ENCODE results near the gene SCAPER. TPM values are rescaled to one million over a fixed set of nuclear protein-coding genes. Genes with fewer than 3 reads are reported as not detected.

The SCAPER gene
- polyA plus RNA-seq, 1 donor from 2014 or later, result 77.1 TPM

GRCh38 chr15:76913737-76914136, 8.6 kb upstream of the SCAPER start:
- no peaks in the 10 kb centered on the region for H3F3A ChIP-seq (ENCODE audit: insufficient read depth, low read length, poor library complexity, severe bottlenecking)
- H3K27ac ChIP-seq (ENCODE audit: low read length), result no peak overlapping the region
- no peaks in the 10 kb centered on the region for H3K9me3 ChIP-seq (ENCODE audit: low read length)
- H3K9me2 ChIP-seq (ENCODE audit: insufficient read depth, low read length), result no peaks in the 10 kb centered on the region
- H3K9ac ChIP-seq (ENCODE audit: low read length), result no peak overlapping the region
- no peak overlapping the region for H3K4me3 ChIP-seq (ENCODE audit: low read length)
- no peak overlapping the region for H2AFZ ChIP-seq (ENCODE audit: low read depth, low read length)
- H3K27me3 ChIP-seq (ENCODE audit: insufficient read depth, low read depth, low read length), result no peaks in the 10 kb centered on the region
- H3K36me3 ChIP-seq (ENCODE audit: insufficient read depth, low read length), result no peaks in the 10 kb centered on the region
- no peak for TF ChIP-seq POLR2AphosphoS5 (IDR thresholded peaks at IDR 0.05)
- TF ChIP-seq TAF1 (IDR thresholded peaks at IDR 0.05; ENCODE audit: low read depth), result no peak
- TF ChIP-seq MXI1 (conservative IDR thresholded peaks at IDR 0.05; ENCODE audit: poor library complexity, severe bottlenecking), result no peak
- no peak for TF ChIP-seq RAD21 (conservative IDR thresholded peaks at IDR 0.05)
- no peak for TF ChIP-seq EP300 (conservative IDR thresholded peaks at IDR 0.05; ENCODE audit: poor library complexity, severe bottlenecking)
- TF ChIP-seq REST (IDR thresholded peaks at IDR 0.05; ENCODE audit: borderline replicate concordance), result no peak
- no peak for TF ChIP-seq SMC3 (conservative IDR thresholded peaks at IDR 0.05; ENCODE audit: poor library complexity)
- no peaks in the 10 kb centered on the region for H4K20me1 ChIP-seq (ENCODE audit: insufficient read depth)
- no peaks in the 10 kb centered on the region for H3K79me2 ChIP-seq (replicated peaks; ENCODE audit: insufficient read depth, low read length)
- H3K4me2 ChIP-seq (ENCODE audit: low read length), result no peak overlapping the region

DNA sequence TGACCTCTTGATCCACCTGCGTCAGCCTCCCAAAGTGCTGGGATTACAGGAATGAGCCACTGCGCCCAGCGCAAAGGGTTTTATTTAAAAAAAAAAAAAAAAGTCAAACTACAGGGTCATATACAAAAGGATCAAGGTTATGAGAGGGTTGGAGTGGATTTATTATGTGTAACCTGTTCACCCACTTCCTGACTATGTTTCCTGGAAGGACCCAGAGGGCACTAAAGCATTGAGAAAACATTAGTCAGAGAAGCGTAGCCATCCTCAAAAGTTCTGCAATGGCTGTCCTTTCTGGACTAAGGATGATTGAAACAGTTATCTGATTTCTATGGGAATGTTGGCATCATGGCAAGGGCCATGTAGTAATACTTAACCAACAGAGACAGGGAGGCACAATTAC, 7.3 kb upstream of the SCAPER start:
- Histone ChIP-seq H3K4me2 (ENCODE audit: low read length) (no peak overlapping the region), H3K9ac (ENCODE audit: low read length) (no peak overlapping the region), H3K9me3 (ENCODE audit: low read length) (no peaks in the 10 kb centered on the region), H2AFZ (ENCODE audit: low read depth, low read length) (no peak overlapping the region), H3K27ac (ENCODE audit: low read length) (no peak overlapping the region), H3K36me3 (ENCODE audit: insufficient read depth, low read length) (no peaks in the 10 kb centered on the region), H3K79me2 (replicated peaks; ENCODE audit: insufficient read depth, low read length) (no peaks in the 10 kb centered on the region), H3K4me3 (ENCODE audit: low read length) (no peak overlapping the region), H3K27me3 (ENCODE audit: insufficient read depth, low read depth, low read length) (no peaks in the 10 kb centered on the region), H4K20me1 (ENCODE audit: insufficient read depth) (no peaks in the 10 kb centered on the region), H3K9me2 (ENCODE audit: insufficient read depth, low read length) (no peaks in the 10 kb centered on the region), H3F3A (ENCODE audit: insufficient read depth, low read length, poor library complexity, severe bottlenecking) (no peaks in the 10 kb centered on the region)
- TF ChIP-seq POLR2AphosphoS5 (IDR thresholded peaks at IDR 0.05) (no peak), EP300 (conservative IDR thresholded peaks at IDR 0.05; ENCODE audit: poor library complexity, severe bottlenecking) (no peak), RAD21 (conservative IDR thresholded peaks at IDR 0.05) (no peak), MXI1 (conservative IDR thresholded peaks at IDR 0.05; ENCODE audit: poor library complexity, severe bottlenecking) (no peak), TAF1 (IDR thresholded peaks at IDR 0.05; ENCODE audit: low read depth) (no peak), REST (IDR thresholded peaks at IDR 0.05; ENCODE audit: borderline replicate concordance) (no peak), SMC3 (conservative IDR thresholded peaks at IDR 0.05; ENCODE audit: poor library complexity) (no peak), EZH2 (IDR thresholded peaks at IDR 0.05; ENCODE audit: borderline replicate concordance, insufficient read depth, low read length, poor library complexity, severe bottlenecking) (no peak), CTCF (IDR thresholded peaks at IDR 0.05; ENCODE audit: poor library complexity, severe bottlenecking) (no peak)
